Endothelial cell (in vitro differentiated cells): ENCODE results near the gene MS4A4A. TPM values are rescaled to one million over a fixed set of nuclear protein-coding genes. Genes with fewer than 3 reads are reported as not detected.

Experiments used
- DNase-seq: peaks from one replicate; pipeline ENCODE4 v3.0.0; 2021; ENCODE audit warnings: low spot score
- H3K27ac Mint-ChIP-seq: one replicate; pipeline ENCODE4 v1.8.0; 2021; ENCODE audit warnings: mixed read lengths, inconsistent platforms; ENCODE audit not compliant: unreplicated experiment
- H3K27me3 Mint-ChIP-seq: one replicate; pipeline ENCODE4 v1.8.0; 2021; ENCODE audit warnings: mild to moderate bottlenecking, moderate library complexity, mixed read lengths, inconsistent platforms; ENCODE audit not compliant: unreplicated experiment
- H3K36me3 Mint-ChIP-seq: one replicate; pipeline ENCODE4 v1.8.0; 2021; ENCODE audit warnings: mild to moderate bottlenecking, low read depth, mixed read lengths, inconsistent platforms; ENCODE audit not compliant: unreplicated experiment
- H3K4me1 Mint-ChIP-seq: one replicate; pipeline ENCODE4 v1.8.0; 2021; ENCODE audit warnings: mild to moderate bottlenecking, mixed read lengths, inconsistent platforms; ENCODE audit not compliant: unreplicated experiment
- H3K4me3 Mint-ChIP-seq: one replicate; pipeline ENCODE4 v1.8.0; 2021; ENCODE audit warnings: mild to moderate bottlenecking, mixed read lengths, inconsistent platforms; ENCODE audit not compliant: unreplicated experiment
- H3K9me3 Mint-ChIP-seq: one replicate; pipeline ENCODE4 v1.8.0; 2021; ENCODE audit warnings: mixed read lengths, inconsistent platforms; ENCODE audit not compliant: unreplicated experiment
- total RNA-seq: library from RNA; stranded (reverse); fragmentation: NEBNext Ultra II Directional; extraction: Animal tissue kit (Norgen Biotek cat#: 25700); gene quantifications from one replicate; pipeline ENCODE4 v1.2.1, GENCODE V29; 2021; ENCODE audit not compliant: unreplicated experiment
- TF ChIP-seq, protein P1 (sequence below): fragments of 200-600 bp; sonication (generic); IDR thresholded peaks from one replicate; pipeline ENCODE4 v1.5.0; 2021; ENCODE audit warnings: antibody characterized with exemption; ENCODE audit not compliant: unreplicated experiment

Gene MS4A4A
- total RNA-seq, 1 donor from 2014 or later = not detected

DNA sequence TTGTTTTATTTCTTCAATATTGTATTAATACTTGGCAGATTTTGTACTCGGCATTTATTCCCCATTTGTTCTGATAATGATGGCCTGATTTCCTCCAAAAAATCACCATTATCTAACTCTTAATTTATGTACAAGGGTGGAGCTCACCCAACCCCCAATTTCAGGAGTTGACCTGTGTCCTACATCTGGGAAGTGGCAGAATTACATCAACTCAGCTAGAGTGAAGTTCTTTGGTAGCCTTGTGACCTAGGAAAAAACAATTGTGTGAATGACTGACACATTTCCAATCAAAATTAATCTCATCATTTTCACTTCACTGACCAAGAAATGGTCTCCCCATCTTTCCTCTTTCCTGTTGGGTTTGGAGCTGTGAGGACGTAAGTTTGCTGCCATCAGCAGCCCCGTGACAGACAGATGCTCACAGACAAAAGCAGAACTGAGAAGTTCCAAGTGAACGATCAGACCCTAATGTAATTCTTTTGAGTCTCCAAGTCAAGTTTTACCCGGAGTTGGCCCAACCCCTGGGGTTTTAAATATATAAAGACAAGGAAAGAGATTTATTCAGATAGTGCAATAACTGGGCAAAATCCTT is 30.0 kb downstream of the MS4A4A start:
- no peak overlapping the region for H3K4me3 Mint-ChIP-seq
- TF ChIP-seq, protein P1, sequence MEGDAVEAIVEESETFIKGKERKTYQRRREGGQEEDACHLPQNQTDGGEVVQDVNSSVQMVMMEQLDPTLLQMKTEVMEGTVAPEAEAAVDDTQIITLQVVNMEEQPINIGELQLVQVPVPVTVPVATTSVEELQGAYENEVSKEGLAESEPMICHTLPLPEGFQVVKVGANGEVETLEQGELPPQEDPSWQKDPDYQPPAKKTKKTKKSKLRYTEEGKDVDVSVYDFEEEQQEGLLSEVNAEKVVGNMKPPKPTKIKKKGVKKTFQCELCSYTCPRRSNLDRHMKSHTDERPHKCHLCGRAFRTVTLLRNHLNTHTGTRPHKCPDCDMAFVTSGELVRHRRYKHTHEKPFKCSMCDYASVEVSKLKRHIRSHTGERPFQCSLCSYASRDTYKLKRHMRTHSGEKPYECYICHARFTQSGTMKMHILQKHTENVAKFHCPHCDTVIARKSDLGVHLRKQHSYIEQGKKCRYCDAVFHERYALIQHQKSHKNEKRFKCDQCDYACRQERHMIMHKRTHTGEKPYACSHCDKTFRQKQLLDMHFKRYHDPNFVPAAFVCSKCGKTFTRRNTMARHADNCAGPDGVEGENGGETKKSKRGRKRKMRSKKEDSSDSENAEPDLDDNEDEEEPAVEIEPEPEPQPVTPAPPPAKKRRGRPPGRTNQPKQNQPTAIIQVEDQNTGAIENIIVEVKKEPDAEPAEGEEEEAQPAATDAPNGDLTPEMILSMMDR = no peak

DNA sequence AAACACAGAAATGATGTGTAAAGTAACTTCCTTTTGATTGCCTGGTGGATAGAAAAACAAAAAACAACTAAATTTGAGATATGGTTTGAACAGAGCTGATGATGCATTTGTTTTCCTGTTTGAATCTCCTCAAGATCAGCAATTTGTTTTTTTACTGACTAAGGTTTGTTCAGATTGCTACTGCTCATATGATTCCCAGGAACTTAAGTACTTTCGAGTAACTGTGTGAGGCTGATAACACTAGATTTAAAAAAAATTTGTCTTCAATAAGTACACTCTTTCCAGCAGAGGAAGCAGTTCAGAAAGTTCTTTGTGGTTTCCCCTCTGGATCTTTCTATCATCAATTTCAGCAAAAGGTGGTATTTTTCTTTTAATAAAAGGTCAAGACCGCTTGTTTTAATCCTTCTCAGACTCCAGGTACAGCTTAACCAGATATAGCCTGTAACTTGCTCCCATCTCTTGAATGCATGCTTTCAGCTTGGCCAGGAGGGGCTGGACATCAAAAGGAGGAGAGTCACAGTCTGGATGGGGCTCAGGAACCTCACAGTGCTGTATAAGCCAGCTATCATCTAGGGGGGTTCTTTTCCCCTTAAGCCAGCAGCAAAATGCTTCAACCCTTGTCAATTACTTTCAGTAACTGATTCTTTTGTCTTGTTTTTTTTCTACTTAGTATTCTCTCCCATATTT is 34.3 kb downstream of the MS4A4A start:
- Mint-ChIP-seq H3K4me1 (no peaks in the 10 kb centered on the region), H3K27ac (no peak overlapping the region)
- DNase-seq = no peak

More for the DNA sequence above, 30.0 kb downstream of the MS4A4A start:
- Mint-ChIP-seq H3K27ac (no peak overlapping the region), H3K36me3 (no peaks in the 10 kb centered on the region), H3K9me3 (no peaks in the 10 kb centered on the region), H3K27me3 (no peaks in the 10 kb centered on the region), H3K4me1 (no peaks in the 10 kb centered on the region)
- DNase-seq = no peak

DNA sequence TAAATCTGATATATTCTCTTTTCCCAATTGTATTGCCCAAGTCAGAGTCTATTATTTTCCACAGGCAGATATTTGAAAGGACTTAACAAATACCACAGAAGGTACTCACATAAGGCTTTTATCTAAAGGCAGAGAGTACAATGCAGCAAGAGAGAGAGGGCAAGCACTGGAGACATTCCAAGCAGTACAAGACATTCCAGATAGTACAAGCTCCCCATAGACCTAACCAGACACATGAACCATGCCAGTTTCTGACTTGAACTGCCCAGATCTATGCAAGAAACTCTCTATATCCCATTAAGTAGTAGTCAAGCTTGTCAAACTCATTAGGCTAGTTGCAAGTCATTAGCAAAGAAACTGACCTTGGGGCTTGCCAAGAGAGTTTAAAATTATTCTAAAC is 35.4 kb downstream of the MS4A4A start:
- TF ChIP-seq, protein P1 = no peak
- no peaks in the 10 kb centered on the region for H3K9me3 Mint-ChIP-seq
- no peaks in the 10 kb centered on the region for H3K27me3 Mint-ChIP-seq
- no peaks in the 10 kb centered on the region for H3K36me3 Mint-ChIP-seq
- no peak overlapping the region for H3K27ac Mint-ChIP-seq
- no peaks in the 10 kb centered on the region for H3K4me1 Mint-ChIP-seq
- no peak overlapping the region for H3K4me3 Mint-ChIP-seq
- no peak for DNase-seq

More for the DNA sequence above, 34.3 kb downstream of the MS4A4A start:
- Mint-ChIP-seq H3K9me3 (no peaks in the 10 kb centered on the region), H3K27me3 (no peaks in the 10 kb centered on the region), H3K4me3 (no peak overlapping the region), H3K36me3 (no peaks in the 10 kb centered on the region)
- TF ChIP-seq, protein P1 = no peak

DNA sequence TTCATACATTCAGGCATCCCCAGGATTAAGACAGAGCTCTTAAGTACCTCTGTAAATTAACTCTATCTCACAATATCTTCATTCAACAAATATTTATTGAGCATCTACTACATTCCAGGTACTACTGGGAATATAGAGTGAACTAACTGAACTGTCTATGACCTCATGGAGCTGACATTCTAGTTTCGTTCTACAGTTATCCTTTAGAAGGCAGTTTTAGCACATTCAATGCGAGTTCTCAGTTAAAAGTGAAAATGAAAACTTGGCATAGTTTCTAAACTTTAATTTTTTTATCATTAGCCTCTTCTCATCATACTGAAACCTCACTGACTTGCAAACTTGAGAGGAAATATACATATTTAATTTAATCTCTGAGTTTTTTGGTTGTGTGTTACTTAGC is 35.9 kb downstream of the MS4A4A start:
- Mint-ChIP-seq H3K9me3 (no peaks in the 10 kb centered on the region), H3K36me3 (no peaks in the 10 kb centered on the region), H3K27ac (no peak overlapping the region), H3K4me1 (no peaks in the 10 kb centered on the region), H3K4me3 (no peak overlapping the region), H3K27me3 (no peaks in the 10 kb centered on the region)
- TF ChIP-seq, protein P1 = no peak
- DNase-seq = no peak

DNA sequence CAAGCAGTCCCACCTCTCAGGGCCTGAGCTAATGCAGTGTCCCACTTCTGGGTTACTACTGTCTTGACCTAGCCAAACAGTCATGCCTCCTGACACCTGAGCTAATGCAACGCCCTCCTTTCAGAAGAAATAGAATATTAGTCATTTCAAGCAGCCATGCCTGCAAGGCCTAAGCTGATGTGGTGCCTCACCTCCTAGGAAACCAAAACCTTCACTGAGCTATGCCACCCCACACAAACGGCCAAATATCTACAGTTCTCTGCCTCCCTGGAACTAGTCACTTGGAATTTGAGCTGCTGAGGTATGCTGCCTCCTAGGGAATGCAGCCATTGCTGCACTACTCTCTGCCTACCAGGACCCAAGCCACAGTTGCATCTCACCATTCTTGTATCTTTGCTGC is 38.3 kb downstream of the MS4A4A start:
- TF ChIP-seq, protein P1 = peak; percentile 24
- Mint-ChIP-seq H3K4me3 (no peak overlapping the region), H3K36me3 (no peaks in the 10 kb centered on the region), H3K9me3 (no peaks in the 10 kb centered on the region), H3K27me3 (no peaks in the 10 kb centered on the region), H3K4me1 (no peaks in the 10 kb centered on the region), H3K27ac (no peak overlapping the region)
- DNase-seq = no peak
